ENCODE results near the gene SERPINH1.

DNA sequence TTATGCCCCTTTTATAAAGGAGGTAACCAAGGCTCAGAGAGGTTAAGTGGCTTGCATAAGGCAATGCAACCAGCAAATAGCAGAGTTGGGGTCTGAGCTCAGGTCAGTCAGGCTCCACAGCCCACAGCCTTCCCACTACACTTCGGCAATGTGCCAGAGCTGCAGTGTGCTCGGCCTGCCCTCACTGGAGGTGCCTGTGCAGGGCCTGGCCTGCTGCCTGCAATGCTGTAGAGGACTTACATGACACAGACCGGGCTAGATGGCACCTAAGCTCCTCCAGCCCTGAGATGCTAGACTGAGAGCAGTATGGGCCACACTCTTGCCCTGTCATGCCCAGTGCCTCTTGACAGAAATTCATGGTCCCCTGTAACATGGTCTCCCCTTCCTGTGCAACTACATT, 49.8 kb downstream of the SERPINH1 start:
- TF ChIP-seq, protein P1, sequence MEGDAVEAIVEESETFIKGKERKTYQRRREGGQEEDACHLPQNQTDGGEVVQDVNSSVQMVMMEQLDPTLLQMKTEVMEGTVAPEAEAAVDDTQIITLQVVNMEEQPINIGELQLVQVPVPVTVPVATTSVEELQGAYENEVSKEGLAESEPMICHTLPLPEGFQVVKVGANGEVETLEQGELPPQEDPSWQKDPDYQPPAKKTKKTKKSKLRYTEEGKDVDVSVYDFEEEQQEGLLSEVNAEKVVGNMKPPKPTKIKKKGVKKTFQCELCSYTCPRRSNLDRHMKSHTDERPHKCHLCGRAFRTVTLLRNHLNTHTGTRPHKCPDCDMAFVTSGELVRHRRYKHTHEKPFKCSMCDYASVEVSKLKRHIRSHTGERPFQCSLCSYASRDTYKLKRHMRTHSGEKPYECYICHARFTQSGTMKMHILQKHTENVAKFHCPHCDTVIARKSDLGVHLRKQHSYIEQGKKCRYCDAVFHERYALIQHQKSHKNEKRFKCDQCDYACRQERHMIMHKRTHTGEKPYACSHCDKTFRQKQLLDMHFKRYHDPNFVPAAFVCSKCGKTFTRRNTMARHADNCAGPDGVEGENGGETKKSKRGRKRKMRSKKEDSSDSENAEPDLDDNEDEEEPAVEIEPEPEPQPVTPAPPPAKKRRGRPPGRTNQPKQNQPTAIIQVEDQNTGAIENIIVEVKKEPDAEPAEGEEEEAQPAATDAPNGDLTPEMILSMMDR (IDR thresholded peaks at IDR 0.05) = no peak
- TF ChIP-seq, protein P2, sequence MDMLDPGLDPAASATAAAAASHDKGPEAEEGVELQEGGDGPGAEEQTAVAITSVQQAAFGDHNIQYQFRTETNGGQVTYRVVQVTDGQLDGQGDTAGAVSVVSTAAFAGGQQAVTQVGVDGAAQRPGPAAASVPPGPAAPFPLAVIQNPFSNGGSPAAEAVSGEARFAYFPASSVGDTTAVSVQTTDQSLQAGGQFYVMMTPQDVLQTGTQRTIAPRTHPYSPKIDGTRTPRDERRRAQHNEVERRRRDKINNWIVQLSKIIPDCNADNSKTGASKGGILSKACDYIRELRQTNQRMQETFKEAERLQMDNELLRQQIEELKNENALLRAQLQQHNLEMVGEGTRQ (IDR thresholded peaks at IDR 0.05) = no peak
- TF ChIP-seq TFCP2L1 (CRISPR knock-in tag; IDR thresholded peaks at IDR 0.05) = no peak
- no peak for TF ChIP-seq EHMT2 (IDR thresholded peaks at IDR 0.05; ENCODE audit: low read depth)
- TF ChIP-seq EP300 (IDR thresholded peaks at IDR 0.05) = no peak
- no peak for TF ChIP-seq JUN (IDR thresholded peaks at IDR 0.05)
- TF ChIP-seq POLR2A (IDR thresholded peaks at IDR 0.05; ENCODE audit: low read length) = no peak
- TF ChIP-seq MYC (IDR thresholded peaks at IDR 0.05; ENCODE audit: borderline replicate concordance, low read length) = no peak
- TF ChIP-seq FOSL2 (IDR thresholded peaks at IDR 0.05) = no peak
- no peak for TF ChIP-seq FOSL2 (CRISPR knock-in tag; IDR thresholded peaks at IDR 0.05)
- TF ChIP-seq, protein P3, sequence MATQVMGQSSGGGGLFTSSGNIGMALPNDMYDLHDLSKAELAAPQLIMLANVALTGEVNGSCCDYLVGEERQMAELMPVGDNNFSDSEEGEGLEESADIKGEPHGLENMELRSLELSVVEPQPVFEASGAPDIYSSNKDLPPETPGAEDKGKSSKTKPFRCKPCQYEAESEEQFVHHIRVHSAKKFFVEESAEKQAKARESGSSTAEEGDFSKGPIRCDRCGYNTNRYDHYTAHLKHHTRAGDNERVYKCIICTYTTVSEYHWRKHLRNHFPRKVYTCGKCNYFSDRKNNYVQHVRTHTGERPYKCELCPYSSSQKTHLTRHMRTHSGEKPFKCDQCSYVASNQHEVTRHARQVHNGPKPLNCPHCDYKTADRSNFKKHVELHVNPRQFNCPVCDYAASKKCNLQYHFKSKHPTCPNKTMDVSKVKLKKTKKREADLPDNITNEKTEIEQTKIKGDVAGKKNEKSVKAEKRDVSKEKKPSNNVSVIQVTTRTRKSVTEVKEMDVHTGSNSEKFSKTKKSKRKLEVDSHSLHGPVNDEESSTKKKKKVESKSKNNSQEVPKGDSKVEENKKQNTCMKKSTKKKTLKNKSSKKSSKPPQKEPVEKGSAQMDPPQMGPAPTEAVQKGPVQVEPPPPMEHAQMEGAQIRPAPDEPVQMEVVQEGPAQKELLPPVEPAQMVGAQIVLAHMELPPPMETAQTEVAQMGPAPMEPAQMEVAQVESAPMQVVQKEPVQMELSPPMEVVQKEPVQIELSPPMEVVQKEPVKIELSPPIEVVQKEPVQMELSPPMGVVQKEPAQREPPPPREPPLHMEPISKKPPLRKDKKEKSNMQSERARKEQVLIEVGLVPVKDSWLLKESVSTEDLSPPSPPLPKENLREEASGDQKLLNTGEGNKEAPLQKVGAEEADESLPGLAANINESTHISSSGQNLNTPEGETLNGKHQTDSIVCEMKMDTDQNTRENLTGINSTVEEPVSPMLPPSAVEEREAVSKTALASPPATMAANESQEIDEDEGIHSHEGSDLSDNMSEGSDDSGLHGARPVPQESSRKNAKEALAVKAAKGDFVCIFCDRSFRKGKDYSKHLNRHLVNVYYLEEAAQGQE (IDR thresholded peaks at IDR 0.05) = no peak
- TF ChIP-seq, protein P4, sequence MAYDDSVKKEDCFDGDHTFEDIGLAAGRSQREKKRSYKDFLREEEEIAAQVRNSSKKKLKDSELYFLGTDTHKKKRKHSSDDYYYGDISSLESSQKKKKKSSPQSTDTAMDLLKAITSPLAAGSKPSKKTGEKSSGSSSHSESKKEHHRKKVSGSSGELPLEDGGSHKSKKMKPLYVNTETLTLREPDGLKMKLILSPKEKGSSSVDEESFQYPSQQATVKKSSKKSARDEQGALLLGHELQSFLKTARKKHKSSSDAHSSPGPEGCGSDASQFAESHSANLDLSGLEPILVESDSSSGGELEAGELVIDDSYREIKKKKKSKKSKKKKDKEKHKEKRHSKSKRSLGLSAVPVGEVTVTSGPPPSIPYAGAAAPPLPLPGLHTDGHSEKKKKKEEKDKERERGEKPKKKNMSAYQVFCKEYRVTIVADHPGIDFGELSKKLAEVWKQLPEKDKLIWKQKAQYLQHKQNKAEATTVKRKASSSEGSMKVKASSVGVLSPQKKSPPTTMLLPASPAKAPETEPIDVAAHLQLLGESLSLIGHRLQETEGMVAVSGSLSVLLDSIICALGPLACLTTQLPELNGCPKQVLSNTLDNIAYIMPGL (CRISPR knock-in tag; IDR thresholded peaks at IDR 0.05; ENCODE audit: borderline replicate concordance) = no peak
- no peak for TF ChIP-seq ZFP36 (IDR thresholded peaks at IDR 0.05; ENCODE audit: borderline replicate concordance, partially characterized antibody)
